SU-DHL-6 (cell line): ENCODE measurements around the gene ITPR1.

Experiments
- CTCF ChIP-seq: fragments of 200-600 bp; sonication (generic); IDR thresholded peaks from one replicate; pipeline ENCODE4 v1.5.1; 2017; ENCODE audit warnings: antibody characterized with exemption, mild to moderate bottlenecking, low read length, moderate library complexity; ENCODE audit not compliant: insufficient read depth, poor library complexity, severe bottlenecking
- EZH2phosphoT487 ChIP-seq: fragments of 200-600 bp; sonication (generic), shearing (Covaris generic); conservative IDR thresholded peaks from 2 replicates; pipeline ENCODE4 v1.6.1; 2018; ENCODE audit warnings: mild to moderate bottlenecking, antibody characterized with exemption, low read length, moderate library complexity, mixed read lengths

DNA sequence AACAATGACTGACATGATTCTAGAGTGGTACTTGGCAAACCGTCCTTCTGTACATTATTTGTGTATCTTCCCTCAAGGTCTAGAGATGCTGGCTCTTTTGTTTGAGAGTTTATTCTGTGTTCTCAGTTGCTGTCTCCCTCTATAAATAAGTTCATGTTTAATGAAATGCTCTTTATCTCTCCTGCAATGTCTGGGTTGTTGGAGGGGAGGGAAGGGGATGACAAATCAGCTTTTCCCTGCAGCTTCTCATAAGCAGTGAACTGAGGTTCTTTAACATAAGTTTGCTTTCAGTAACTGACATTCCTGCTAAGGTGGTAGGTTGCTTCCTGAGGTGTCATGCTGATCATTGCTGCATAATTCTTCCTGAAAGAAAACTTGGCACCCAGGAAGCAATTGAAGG lies 21.8 kb downstream of the ITPR1 start:
- TF ChIP-seq CTCF (no peak), EZH2phosphoT487 (no peak)
